ENCODE measurements around the gene HAUS1.

HAUS1 gene, protein sequence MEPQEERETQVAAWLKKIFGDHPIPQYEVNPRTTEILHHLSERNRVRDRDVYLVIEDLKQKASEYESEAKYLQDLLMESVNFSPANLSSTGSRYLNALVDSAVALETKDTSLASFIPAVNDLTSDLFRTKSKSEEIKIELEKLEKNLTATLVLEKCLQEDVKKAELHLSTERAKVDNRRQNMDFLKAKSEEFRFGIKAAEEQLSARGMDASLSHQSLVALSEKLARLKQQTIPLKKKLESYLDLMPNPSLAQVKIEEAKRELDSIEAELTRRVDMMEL

DNA sequence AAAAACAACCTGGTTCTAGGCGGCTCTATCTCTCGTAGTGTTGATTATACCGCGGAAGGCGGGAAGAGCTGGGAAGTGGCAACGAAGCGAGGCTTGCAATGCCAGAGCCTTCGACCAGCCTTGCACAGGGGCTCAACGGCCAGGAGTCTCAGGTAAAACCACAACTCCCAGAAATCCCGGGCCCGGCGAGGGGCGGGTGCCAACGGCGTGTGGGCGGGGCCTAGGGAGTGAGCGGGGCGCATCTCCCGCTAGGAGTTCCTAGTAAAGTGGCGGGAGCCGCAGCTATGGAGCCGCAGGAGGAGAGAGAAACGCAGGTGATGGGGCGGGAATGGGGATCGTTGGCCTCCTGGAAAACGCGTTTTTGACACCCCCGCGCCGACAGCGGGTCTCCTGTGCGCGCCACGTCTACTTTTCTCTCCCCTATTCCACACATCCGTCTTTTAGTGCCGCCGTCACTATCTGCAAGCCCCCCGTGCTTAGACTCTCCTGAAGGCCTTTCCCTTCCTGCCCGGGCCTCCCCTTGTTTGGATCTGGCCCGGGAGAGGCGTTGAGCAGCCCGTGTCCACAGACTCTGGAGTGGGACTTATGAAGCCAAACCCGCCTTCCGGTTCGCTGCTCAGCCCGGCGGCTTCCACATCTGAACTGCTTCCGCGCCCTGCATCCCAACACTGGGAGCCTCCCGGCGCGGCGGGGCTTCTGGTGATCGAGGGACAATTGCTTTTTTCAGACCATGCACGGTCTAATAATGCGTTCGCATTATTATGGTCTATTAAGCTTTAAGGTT, at the start of gene HAUS1:
Gene HAUS1, plus strand, starts transcription at position 258 of the 784 bp plus-strand sequence. Its CDS starts 27 bp downstream, at position 285.
- DNase-seq = peak; percentile 92 to 99 (median 96)
- intact Hi-C loops (cut with DNase I) = no loop called here

DNA sequence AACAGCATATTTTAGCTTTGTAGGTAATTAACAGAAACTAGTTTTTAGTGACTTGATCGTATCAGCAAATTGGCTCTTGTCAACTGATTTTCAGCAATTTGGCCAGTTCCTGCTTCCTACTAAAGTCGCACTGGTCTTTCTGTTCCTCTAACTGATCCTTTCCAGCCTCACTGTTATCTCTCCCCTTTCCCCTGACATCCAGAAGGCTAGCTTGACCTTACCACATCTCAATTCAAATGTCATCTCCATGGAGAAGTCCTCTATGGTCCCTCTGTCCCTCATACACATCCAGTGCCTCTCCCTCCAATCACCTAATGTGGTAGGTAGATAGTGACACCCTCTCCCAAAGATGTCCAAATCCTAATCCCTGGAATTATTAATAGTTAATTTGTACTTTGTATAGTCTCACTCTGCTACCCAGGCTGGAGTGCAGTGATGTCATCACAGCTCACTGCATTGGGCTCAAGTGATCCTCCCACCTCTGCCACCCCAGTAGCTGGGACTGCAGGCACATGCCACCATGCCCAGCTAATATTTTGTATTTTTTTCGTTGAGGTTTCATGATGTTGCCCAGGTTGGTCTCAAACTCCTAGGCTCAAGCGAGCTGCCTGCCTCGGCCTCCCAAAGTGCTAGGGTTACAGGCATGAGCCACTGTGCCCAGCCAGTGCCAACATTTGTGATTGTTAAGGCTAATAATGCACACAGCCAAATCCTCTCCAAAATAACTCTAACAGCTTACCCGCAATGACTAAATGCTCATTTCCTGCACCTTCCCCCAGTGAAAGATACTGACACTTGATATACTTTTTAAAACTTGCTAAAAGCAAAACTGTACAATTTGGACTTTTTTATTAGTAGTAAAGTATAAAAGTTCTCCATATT, 49.0 kb upstream of the HAUS1 start:
- intact Hi-C loops (cut with DNase I) = no loop called here
- DNase-seq = no peak

DNA sequence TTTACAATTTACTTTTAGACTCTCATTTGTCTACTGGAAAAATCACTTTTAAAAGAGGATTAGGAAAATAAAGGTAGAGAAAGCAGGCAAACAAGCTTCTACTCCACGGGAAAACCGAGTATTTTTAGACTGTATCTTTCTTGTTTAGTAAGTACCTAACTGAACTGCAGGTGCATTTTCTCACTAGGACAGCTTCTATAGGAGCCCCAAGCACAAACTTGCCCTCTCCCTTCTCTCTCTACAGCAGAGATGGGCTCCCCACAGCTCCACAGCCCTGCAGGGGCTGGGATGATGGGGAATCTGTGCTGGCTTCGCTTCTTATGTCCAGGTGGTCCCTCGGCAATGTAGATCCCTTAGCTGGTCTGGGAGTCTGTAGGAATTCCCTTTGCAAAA, 48.4 kb upstream of the HAUS1 start:
- DNase-seq = no peak
- intact Hi-C loops (cut with DNase I) = no loop called here

DNA sequence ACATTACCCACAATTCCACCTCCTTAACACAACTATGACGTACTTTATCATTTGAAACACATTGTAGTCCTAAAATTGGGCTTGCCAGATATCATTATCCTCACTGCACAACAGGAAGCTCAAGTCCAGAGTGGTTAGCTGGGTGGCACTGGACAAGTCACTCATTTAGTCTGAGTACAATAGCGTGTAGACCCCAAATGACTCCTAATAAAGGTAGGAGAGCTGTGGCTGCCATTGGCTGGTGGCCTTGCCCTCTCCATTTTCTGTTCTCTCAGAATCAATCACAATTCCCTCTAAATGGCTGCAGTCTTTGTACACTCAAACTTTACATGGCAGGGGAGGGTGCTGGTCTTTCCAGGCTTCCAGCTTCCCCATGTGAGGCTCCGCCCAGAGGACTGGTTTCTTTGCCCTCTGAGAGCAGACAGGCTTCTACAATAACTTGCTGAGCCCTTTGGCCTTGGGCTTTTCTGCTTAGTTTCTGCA, 43.8 kb upstream of the HAUS1 start:
- intact Hi-C loops (cut with DNase I) = no loop called here
- no peak for DNase-seq

DNA sequence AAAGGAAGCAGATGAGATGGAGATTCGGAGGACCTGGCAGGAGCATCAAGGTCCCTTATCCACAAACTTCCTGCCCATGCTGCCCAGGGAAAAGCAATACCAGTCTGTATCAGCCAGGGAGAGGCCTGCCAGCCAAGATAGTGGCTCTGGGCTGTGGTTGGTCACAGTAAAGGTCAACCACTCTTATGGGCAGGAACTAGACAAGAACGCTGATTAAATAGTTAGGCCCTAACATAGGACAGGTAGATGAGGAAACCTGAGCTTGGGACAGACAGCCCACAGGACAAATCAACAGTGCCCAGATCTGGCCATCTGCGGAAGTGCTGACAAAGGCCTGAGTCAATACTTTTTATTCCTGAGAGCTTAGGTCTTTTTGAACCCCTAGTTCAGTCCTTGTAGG, 42.8 kb upstream of the HAUS1 start:
- intact Hi-C loops (cut with DNase I) = no loop called here
- DNase-seq = no peak

DNA sequence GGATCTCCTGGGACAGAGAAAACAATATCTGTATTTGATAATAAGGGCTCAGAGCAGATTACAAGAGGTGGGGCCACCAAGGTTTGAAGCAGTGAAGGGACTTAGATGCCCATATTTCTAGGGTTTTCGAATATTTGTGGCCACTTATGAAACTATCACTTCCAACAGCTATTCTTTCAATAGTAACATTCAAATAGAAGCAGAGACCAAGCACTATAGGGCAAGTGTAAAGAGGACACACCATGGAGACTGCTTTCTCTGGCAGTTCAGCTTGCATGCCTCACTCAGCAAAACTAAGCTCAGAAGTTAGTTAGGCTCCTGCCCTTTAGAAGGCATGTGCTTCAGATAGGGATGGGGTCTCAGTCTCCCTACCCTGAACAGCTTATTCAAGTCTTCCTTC, 42.4 kb upstream of the HAUS1 start:
- intact Hi-C loops (cut with DNase I) = no loop called here
- DNase-seq = no peak

DNA sequence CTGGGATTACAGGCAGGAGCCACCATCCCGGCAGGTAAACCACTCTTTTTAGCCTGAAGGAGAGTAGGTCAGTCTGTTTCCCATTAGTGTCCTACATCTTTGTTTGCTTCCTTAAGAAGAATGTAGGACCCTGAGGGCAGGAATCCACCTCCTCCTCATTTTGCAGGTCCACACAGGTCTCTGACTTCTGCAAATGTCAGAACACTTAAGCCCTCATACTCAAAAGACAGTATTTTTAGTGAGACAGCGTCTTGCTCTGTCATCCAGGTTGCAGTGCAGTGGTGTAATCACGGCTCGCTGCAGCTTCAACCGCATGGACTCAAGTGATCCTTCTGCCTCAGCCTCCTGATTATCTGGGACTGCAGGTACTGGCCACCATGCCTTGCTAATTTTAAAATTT, 41.4 kb upstream of the HAUS1 start:
- DNase-seq = no peak
- intact Hi-C loops (cut with DNase I) = no loop called here

DNA sequence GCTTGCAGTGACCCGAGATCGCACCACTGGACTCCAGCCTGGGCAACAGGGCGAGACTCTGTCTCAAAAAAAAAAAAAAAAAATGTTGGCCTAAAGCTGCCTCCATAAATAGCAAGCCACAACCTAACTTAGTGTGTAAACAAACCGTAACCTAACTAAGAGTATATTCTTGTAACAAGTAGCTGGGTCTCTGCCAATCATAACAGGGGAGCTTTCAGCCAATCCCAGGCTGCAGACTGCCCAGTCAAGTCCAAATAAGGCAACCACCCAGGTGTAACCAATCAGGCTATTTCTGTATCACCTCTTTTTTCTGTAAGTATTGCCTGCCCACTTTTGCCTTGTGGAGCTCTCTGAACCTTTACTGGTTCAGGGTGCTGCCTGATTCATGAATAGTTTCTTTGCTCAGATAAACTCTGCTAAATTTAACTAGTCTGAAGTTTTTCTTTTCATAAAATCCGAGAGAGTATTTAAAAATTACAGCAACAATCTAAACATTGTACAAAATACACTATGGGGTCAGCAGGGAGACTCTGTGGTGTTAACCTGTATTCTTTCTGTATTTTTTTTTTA, 36.7 kb upstream of the HAUS1 start:
- intact Hi-C loops (cut with DNase I) = no loop called here

DNA sequence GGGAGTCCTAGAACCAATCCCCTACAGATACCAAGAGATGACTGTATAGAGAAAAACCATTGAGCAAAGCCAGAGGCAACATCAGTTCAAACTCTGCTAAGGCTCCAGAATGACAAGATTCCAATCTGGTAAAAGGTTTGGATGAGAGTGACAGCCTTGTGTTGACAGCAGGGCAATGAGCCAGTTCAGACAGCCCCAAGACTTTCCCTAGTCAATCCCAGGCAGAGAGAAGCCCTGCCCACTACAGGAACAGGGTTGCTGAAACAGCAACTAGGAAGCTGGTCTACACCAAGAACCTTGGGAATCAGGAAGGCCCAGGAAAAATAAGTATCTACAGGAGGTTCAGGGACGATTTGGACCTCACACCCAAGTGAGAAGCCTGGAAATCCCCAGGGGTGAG, 35.4 kb upstream of the HAUS1 start:
- DNase-seq = no peak

More for the DNA sequence above, 36.7 kb upstream of the HAUS1 start:
- no peak for DNase-seq

DNA sequence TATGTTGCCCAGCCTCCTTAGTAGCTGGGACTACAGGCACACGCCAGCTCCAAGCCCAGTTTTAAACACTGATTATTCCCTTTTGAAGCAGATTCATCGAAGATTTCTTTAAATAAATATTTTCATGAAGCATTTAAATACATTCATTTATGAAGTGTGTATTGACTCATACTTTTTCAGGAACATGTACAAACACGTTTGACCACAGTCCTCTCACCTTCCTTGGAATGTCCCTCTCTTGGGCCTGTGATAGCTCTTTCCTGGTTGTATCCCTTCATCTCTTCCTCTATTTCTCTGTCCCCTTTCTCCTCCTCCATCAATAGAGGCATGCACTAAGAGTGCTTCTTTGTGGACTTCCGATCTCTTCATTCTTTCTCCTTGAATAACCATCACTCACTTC, 34.7 kb upstream of the HAUS1 start:
- no peak for DNase-seq
- intact Hi-C loops (cut with DNase I) = no loop called here

More for the DNA sequence above, 35.4 kb upstream of the HAUS1 start:
- intact Hi-C loops (cut with DNase I) = no loop called here

DNA sequence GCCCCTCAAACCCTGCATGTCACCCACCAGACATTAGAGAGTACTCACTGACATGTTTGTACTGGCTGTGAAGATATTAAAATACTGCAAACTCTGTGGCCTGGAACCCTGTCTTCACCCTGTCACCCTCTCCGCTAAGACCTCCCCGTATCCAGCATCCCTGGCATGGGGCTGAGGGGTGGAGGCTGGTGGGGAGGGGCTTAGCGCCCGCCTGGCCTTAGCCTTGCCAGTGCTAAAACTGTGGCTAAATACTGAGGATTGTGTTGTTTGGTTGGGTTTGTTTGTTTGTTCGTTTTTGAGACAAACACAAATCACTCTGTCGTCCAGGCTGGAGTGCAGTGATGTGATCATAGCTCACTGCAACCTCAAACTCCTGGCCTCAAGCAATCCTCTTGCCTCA, 34.0 kb upstream of the HAUS1 start:
- DNase-seq = no peak
- intact Hi-C loops (cut with DNase I) = loop anchor here (5.0 kb wide), 4 partner anchors 43 to 403 kb away; partner anchors contain the start of gene EPG5

DNA sequence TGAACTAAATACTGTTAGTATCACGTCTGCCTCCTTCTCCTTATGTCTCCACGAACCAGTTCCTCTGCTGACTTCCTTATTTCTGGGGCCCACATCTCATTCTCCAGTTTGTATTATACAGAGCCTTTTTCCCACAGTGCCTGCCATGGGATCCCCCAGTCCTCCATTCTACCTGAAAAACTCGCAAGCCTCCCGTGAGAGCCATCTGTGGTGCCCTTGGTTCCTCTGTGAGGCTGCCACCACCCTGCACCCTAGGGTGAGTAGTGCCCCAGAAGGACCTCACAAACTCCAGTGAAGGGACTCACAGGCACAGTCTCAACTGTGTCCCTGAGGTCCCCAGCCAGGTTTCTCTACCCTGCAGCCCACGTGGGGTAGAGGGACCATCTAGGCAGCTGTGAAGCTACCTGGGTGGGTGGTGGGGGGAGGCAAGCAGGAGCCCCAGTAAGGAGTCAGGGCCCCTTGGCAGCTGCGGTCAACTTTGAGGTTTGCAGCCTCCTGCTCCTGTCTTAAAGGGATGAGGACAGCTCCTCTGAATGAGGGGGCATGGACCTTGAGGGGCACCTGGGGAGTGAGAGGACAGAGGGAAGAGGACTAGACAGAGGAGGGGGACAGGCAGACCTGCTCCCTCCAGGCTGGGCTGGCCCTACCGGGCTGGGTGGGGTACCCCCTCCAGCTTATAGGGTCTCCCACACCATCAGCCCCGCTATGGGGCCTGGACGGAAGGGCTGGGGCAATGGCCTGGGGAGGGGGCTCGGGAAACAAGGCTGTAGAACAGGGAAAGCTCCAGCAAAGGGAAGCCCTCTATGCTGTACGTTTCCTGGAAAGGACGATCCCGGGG, 33.2 kb upstream of the HAUS1 start:
- intact Hi-C loops (cut with DNase I) = loop anchor here (5.0 kb wide), 4 partner anchors 44 to 404 kb away; partner anchors contain the start of gene EPG5
- DNase-seq = peak in 1 of 10 donors; percentile 80

DNA sequence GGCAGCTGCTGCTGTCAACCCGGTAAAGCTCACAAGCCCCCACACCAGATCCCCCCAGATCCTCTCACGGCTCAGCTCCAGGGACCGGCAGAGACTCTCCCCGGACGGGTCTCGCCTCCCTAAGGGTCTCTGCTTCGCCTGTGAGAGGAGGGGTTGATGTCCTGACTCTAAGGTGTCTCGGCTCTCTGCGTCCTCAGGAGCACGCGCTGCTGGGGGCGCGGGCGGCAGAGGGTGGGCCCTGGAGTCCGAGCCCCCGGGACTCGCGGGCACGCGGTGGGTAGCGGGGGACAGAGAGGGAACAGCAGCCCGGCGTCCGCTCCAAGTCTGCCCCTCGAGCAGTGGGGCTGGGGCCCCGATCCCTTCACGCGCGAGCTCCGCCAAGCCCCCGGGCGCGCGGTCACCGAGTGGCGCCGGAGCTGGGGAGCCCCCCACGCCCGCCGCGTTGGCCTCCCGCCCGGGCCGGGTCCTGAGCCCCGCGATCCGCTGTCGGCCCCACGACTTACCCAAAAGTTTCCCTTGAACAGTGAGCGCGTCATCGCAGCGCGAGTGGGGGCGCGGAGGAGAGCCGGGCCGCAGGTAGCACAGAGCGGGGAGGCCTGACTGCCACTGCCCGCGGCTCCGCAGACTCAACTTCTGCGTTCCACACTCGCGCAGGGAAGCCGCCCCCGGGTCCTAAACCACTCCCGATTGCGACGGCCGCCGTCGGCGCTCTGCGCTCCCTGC, 32.4 kb upstream of the HAUS1 start, which contains the start of gene PSTPIP2:
Gene PSTPIP2, minus strand, starts transcription at position 608 of the 723 bp plus-strand sequence. Its CDS starts 72 bp downstream, at position 536.
- intact Hi-C loops (cut with DNase I) = loop anchor here (5.0 kb wide), 4 partner anchors 45 to 405 kb away; partner anchors contain the start of gene EPG5
- DNase-seq = peak in 9 of 10 donors; percentile 31 to 92 (median 48)

DNA sequence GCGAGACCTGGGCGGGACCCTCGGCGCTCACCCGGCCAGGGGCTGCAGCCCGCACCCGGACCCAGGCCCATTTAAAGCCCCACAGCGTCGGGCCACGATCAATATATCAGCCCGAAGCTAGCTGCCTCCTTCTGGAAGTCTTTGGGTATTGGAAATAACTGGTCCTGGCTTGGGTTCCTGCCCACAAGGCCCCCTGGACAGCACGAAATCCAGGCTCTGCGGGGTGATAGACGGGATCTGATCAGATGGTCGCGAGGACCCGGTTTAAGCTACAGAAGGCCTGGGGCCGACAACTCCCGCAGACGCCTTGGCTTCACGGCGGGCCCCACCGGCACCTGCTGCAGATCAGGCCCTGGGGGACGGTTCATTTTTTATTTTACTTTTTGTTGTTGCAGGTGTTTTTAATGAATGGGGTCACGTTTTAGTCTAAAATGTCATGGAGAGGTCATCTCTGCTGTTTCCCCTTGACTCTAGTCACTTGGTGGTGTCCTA, 31.8 kb upstream of the HAUS1 start:
- DNase-seq = no peak
- intact Hi-C loops (cut with DNase I) = loop anchor here (5.0 kb wide), 4 partner anchors 45 to 405 kb away; partner anchors contain the start of gene EPG5

DNA sequence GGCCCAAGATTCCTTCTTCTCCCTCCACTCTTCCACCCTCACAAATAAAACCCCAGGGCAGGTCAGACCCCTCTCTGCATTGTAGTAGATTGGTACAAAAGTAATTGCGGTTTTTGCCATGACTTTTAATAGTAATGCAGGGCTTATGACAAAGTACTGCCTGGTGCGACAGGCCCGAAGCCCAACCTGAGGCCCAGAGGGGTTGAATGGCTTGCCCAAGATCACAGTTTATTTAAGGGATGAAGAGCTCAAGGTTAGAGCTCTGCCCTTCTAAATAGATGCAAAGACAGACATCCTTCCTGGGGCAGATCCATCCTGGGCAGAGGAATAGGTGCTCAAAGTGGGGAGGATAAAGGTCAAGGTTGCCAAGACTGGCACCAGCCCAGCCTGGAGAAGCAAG, 31.2 kb upstream of the HAUS1 start:
- DNase-seq = no peak
- intact Hi-C loops (cut with DNase I) = loop anchor here (5.0 kb wide), 4 partner anchors 46 to 406 kb away; partner anchors contain the start of gene EPG5

DNA sequence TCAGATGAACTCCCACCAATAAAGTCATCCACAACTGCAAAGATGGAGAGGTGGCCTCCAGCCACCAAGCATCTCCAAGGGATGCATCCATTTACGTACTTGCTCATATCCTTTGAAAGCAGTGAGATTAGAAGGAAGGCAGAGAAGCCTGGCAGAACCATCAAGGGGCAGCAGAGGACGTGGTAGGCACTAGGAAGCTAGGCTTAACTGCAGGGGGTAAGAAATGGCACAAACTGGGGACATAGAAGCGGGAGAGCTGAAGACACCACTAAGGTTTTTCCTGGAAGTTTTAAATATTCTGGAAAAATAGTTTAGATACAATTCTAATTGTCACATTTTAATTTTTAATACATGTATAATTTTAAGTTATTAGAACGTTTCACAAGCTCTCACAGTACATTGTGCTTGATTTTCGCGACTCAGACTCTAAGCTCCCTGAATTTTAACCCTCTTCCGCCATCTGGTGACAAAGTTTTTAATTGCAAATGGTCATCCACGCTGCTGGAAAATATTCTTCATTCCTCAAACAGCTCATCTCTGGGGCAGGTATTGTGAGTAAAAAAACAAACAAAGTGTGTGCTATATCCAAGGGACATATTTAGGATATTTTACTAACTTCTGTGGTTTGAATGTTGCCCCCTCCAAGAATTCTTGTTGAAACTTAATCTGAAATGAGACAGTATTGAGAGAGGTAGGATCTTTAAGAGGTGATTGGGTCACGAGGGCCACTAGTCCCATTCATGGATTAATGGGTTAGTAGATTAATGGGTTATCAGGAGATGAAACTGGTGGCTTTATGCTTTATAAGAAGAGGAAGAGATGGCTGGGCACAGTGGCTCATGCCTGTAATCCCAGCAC, 30.5 kb upstream of the HAUS1 start:
- intact Hi-C loops (cut with DNase I) = loop anchor here (5.0 kb wide), 4 partner anchors 46 to 406 kb away; partner anchors contain the start of gene EPG5
- DNase-seq = peak in 2 of 10 donors; percentile 18 to 40

DNA sequence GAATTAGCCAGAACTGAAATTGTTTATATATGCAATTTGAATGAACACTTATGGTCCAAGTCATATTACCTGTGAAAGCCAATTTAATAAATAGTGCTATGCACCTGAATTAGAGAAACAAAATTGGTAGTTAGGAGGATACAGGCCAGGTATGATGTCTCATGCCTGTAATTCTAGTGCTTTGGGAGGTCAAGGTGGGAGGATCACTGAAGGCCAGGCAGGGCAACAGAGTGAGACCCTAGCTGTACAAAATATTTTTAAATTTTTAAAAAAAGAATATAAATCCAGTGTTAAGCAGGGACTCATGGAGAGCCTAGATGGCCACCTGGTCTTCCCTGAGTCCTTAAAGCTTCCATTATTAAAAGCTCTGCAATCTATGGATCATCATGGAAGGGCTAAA, 24.8 kb upstream of the HAUS1 start:
- peak in 1 of 10 donors; percentile 19 for DNase-seq
- intact Hi-C loops (cut with DNase I) = no loop called here

Data from posterior cingulate gyrus (tissue), 11 donors.